A549 (cell line): ENCODE data around the gene INSYN1. TPM values are rescaled to one million over a fixed set of nuclear protein-coding genes. Genes with fewer than 3 reads are reported as not detected.

Experiments
- ATAC-seq, 2 experiments: fragments of 200-7000 bp in 1 of 2; fragments of >200 bp in 1 of 2; cut with Nextera tagmentation in 1 of 2; cut with Tn5 transposase in 1 of 2; 3 replicates each; pipeline versions ENCODE4 v1.8.0 to v1.9.1; 2018 to 2020; ENCODE audit warnings: mild to moderate bottlenecking in 1 of 2, moderate library complexity in 1 of 2
- CTCF ChIA-PET: fragments of 300-600 bp; sonication (Branson Sonifier 250); formaldehyde crosslinking; extraction: SDS; loops from one replicate; lab custom pipeline; 2021; ENCODE audit warnings: antibody characterized with exemption, inconsistent platforms; lab: Yijun Ruan, JAX
- POLR2A ChIA-PET: fragments of 350-600 bp; formaldehyde crosslinking; extraction: SDS; loops from one replicate; lab custom pipeline; 2021; ENCODE audit warnings: antibody characterized with exemption, inconsistent platforms; lab: Yijun Ruan, JAX
- DNase-seq, 2 experiments: peaks; one replicate each; pipeline versions ENCODE4 v3.0.0 to v3.0.0-alpha.2; 2011 to 2016; ENCODE audit warnings: low read depth in 1 of 2, low spot score in 1 of 2
- FAIRE-seq: peaks from 2 replicates; lab custom pipeline; 2011; peaks lifted over from hg19 to GRCh38; lab: Jason Lieb, UNC
- H3K27ac ChIP-seq, 2 experiments: fragments of >200 bp; sonication (Bioruptor Twin); formaldehyde crosslinking; 3 replicates each; pipeline ENCODE4 v1.5.1; 2016 to 2017
- H3K4me1 ChIP-seq: fragments of >200 bp; sonication (Bioruptor Twin); formaldehyde crosslinking; 3 replicates; pipeline ENCODE4 v1.6.1; 2016
- H3K4me2 ChIP-seq: fragments of >200 bp; sonication (Bioruptor Twin); formaldehyde crosslinking; 3 replicates; pipeline ENCODE4 v1.6.1; 2016
- H3K4me3 ChIP-seq: fragments of >200 bp; sonication (Bioruptor Twin); formaldehyde crosslinking; 3 replicates; pipeline ENCODE4 v1.5.1; 2016
- H3K9me3 ChIP-seq: fragments of >200 bp; sonication (Bioruptor Twin); formaldehyde crosslinking; 3 replicates; pipeline ENCODE4 v1.6.1; 2016
- CHD4 ChIP-seq: fragments of 200-600 bp; sonication (generic); IDR thresholded peaks from 2 replicates; pipeline ENCODE4 v1.6.1; 2016; ENCODE audit warnings: antibody characterized with exemption, mild to moderate bottlenecking, borderline replicate concordance
- FOXS1 ChIP-seq: fragments of 250-450 bp; sonication (Bioruptor Pico); IDR thresholded peaks from 2 replicates; pipeline ENCODE4 v1.5.0; 2020; ENCODE audit warnings: mild to moderate bottlenecking, moderate library complexity
- KDM5A ChIP-seq: fragments of 200-600 bp; sonication (generic); IDR thresholded peaks from 2 replicates; pipeline ENCODE4 v1.6.1; 2016; ENCODE audit warnings: antibody characterized with exemption, mild to moderate bottlenecking
- MYC ChIP-seq: IDR thresholded peaks from 2 replicates; pipeline ENCODE4 v1.6.1; 2012; ENCODE audit warnings: mild to moderate bottlenecking, inconsistent platforms, low read length, improper control_type of control experiment, borderline replicate concordance
- NPAS2 ChIP-seq: fragments of 250-450 bp; sonication (Bioruptor Pico); IDR thresholded peaks from 2 replicates; pipeline ENCODE4 v1.8.0; 2022; ENCODE audit warnings: mild to moderate bottlenecking, moderate library complexity, borderline replicate concordance
- PHF8 ChIP-seq: fragments of 200-600 bp; sonication (generic); IDR thresholded peaks from 2 replicates; pipeline ENCODE4 v1.6.1; 2016; ENCODE audit warnings: low read depth, mild to moderate bottlenecking, antibody characterized with exemption, moderate library complexity, borderline replicate concordance
- RAD21 ChIP-seq, 2 experiments: fragments of >200 bp in 1 of 2; sonication (Bioruptor Twin) in 1 of 2; formaldehyde crosslinking in 1 of 2; IDR thresholded peaks in 1 of 2; conservative IDR thresholded peaks in 1 of 2; 2 replicates in 1 of 2; 3 replicates in 1 of 2; pipeline ENCODE4 v1.6.1; 2012 to 2018; ENCODE audit warnings: inconsistent platforms in 1 of 2
- TFCP2L1 ChIP-seq: fragments of 250-450 bp; sonication (Bioruptor Pico); IDR thresholded peaks from 2 replicates; pipeline ENCODE4 v1.5.0; 2021; ENCODE audit warnings: mild to moderate bottlenecking
- WGBS: methylation state at CpG from one replicate; pipeline ENCODE4 v1.1.6; 2017; ENCODE audit errors: missing lambda C conversion rate; 5-methylcytosine and 5-hydroxymethylcytosine counted together
- polyA plus RNA-seq, 4 experiments: library from polyadenylated mRNA; depleted of rRNA in 3 of 4; stranded (reverse); fragments of >200 nt; fragmentation: RNase III in 1 of 4; extraction: RNeasy Plus Mini Kit Qiagen cat#74134 plus additional on column Dnase treatment in 1 of 4; gene quantifications; 2 replicates in 3 of 4; 3 replicates in 1 of 4; pipeline ENCODE4 v1.2.3, GENCODE V29; 2011 to 2017
- TF ChIP-seq, protein P1 (sequence below): IDR thresholded peaks from 2 replicates; pipeline ENCODE4 v1.6.1; 2012; ENCODE audit warnings: low read depth, borderline replicate concordance
- TF ChIP-seq, protein P2 (sequence below): fragments of 150-350 bp; IDR thresholded peaks from 2 replicates; pipeline ENCODE4 v1.6.1; 2014; ENCODE audit warnings: low read depth, mild to moderate bottlenecking, low read length
- TF ChIP-seq, protein P3 (sequence below): fragments of 200-600 bp; sonication (generic); IDR thresholded peaks from 2 replicates; pipeline ENCODE4 v1.6.1; 2016; ENCODE audit warnings: antibody characterized with exemption, mild to moderate bottlenecking, moderate library complexity

Gene INSYN1
- polyA plus RNA-seq, 2 of the 4 experiments (the other 2 are of a cell fraction) = 0.54 to 1.9 TPM

DNA sequence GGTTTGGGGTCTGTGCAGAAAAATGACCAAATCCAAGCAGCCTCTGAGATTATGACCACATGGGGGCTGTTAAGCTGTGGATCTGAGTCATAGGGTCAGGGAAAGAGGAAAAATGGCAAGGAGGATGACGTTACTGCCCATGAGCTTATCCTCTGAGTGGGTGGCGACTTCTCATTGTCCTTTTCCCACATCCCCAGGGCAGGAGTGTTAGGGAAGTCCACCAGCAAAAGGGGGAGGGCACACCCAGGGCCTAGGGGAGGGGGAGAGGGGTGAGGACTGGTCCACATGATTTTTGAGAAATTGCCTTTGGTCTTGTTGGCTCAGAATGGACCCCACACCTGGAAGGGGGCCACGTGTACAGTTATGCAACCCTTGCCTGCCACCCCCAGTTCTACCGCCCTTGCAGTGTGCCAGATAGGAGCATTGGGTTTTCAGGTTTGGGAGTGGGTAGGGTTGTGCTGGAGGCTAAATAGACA lies 66.3 kb downstream of the INSYN1 start (continued):
- TF ChIP-seq CHD4 (no peak), RAD21 (conservative IDR thresholded peaks at IDR 0.05 in 1 of 2, IDR thresholded peaks at IDR 0.05 in 1 of 2) (no peak), MYC (no peak), NPAS2 (no peak), PHF8 (no peak)
- TF ChIP-seq, protein P1, sequence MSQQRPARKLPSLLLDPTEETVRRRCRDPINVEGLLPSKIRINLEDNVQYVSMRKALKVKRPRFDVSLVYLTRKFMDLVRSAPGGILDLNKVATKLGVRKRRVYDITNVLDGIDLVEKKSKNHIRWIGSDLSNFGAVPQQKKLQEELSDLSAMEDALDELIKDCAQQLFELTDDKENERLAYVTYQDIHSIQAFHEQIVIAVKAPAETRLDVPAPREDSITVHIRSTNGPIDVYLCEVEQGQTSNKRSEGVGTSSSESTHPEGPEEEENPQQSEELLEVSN = no peak
- TF ChIP-seq, protein P2, sequence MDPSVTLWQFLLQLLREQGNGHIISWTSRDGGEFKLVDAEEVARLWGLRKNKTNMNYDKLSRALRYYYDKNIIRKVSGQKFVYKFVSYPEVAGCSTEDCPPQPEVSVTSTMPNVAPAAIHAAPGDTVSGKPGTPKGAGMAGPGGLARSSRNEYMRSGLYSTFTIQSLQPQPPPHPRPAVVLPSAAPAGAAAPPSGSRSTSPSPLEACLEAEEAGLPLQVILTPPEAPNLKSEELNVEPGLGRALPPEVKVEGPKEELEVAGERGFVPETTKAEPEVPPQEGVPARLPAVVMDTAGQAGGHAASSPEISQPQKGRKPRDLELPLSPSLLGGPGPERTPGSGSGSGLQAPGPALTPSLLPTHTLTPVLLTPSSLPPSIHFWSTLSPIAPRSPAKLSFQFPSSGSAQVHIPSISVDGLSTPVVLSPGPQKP = no peak

DNA sequence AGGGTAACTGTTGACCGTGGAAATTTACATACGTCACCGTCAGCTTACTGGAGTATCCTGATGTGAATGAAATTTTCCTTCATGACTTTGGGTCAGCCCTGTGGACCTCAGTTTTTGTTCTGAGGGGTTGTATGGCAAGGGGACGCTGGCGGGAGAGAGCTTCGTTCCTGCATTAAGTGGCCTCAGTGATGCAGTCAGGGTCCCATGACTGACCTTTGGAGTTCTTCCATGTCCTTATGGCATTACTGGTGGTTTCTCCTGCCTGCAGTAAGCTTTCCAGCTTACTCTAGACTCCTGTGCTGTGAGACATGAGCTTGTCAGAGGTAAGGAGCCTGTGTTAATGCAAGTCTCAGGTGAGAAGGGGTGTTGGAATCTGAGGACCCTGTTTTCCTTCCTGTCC lies 67.2 kb downstream of the INSYN1 start:
- Histone ChIP-seq H3K9me3 (no peaks in the 10 kb centered on the region), H3K4me1 (peaks cover 31% of the 10 kb centered on the region), H3K27ac (no peak overlapping the region), H3K4me2 (peak overlapping the region; percentile 73), H3K4me3 (no peak overlapping the region)
- FAIRE-seq (no peak), ATAC-seq (no peak), DNase-seq (no peak)
- WGBS = 93% methylated on average over 6 of the region's 6 CpGs
- ChIA-PET CTCF (interaction anchor here (0.5 to 7.2 kb wide), 8 partner anchors 8 to 56 kb away, joined by 3 to 84 read pairs (median 3); no protein-coding TSS in a partner anchor), POLR2A (no interaction called here)
- TF ChIP-seq TFCP2L1 (CRISPR knock-in tag) (no peak), FOXS1 (CRISPR knock-in tag) (no peak), KDM5A (no peak)
- TF ChIP-seq, protein P3, sequence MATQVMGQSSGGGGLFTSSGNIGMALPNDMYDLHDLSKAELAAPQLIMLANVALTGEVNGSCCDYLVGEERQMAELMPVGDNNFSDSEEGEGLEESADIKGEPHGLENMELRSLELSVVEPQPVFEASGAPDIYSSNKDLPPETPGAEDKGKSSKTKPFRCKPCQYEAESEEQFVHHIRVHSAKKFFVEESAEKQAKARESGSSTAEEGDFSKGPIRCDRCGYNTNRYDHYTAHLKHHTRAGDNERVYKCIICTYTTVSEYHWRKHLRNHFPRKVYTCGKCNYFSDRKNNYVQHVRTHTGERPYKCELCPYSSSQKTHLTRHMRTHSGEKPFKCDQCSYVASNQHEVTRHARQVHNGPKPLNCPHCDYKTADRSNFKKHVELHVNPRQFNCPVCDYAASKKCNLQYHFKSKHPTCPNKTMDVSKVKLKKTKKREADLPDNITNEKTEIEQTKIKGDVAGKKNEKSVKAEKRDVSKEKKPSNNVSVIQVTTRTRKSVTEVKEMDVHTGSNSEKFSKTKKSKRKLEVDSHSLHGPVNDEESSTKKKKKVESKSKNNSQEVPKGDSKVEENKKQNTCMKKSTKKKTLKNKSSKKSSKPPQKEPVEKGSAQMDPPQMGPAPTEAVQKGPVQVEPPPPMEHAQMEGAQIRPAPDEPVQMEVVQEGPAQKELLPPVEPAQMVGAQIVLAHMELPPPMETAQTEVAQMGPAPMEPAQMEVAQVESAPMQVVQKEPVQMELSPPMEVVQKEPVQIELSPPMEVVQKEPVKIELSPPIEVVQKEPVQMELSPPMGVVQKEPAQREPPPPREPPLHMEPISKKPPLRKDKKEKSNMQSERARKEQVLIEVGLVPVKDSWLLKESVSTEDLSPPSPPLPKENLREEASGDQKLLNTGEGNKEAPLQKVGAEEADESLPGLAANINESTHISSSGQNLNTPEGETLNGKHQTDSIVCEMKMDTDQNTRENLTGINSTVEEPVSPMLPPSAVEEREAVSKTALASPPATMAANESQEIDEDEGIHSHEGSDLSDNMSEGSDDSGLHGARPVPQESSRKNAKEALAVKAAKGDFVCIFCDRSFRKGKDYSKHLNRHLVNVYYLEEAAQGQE = no peak

Other genes starting within 250 kb of the INSYN1 start
- 201 and 253 TPM in 2 replicates for gene NPTN, start 120.0 kb downstream of the INSYN1 start, polyA plus RNA-seq (2011; rRNA removed)
- 138 to 150 TPM (median 145 TPM) in 3 replicates for gene NPTN, start 120.0 kb downstream of the INSYN1 start, polyA plus RNA-seq (2017; fragmentation: RNase III; extraction: RNeasy Plus Mini Kit Qiagen cat#74134 plus additional on column Dnase treatment)
- gene CD276, start 69.0 kb downstream of the INSYN1 start, polyA plus RNA-seq (2011; rRNA removed) = 24.8 and 32.8 TPM in 2 replicates
- 23.6 to 31.0 TPM (median 30.3 TPM) in 3 replicates for gene CD276, start 69.0 kb downstream of the INSYN1 start, polyA plus RNA-seq (2017; fragmentation: RNase III; extraction: RNeasy Plus Mini Kit Qiagen cat#74134 plus additional on column Dnase treatment)
- not detected in 2 replicates for gene TBC1D21, start 120.2 kb upstream of the INSYN1 start, polyA plus RNA-seq (2011; rRNA removed)
- not detected in 3 replicates for gene TBC1D21, start 120.2 kb upstream of the INSYN1 start, polyA plus RNA-seq (2017; fragmentation: RNase III; extraction: RNeasy Plus Mini Kit Qiagen cat#74134 plus additional on column Dnase treatment)
- 0.65 and 0.90 TPM in 2 replicates for gene LOXL1, start 173.1 kb upstream of the INSYN1 start, polyA plus RNA-seq (2011; rRNA removed)
- 0.29 to 0.62 TPM (median 0.44 TPM) in 3 replicates for gene LOXL1, start 173.1 kb upstream of the INSYN1 start, polyA plus RNA-seq (2017; fragmentation: RNase III; extraction: RNeasy Plus Mini Kit Qiagen cat#74134 plus additional on column Dnase treatment)
- 3.5 and 4.3 TPM in 2 replicates for gene STOML1, start 238.9 kb upstream of the INSYN1 start, polyA plus RNA-seq (2011; rRNA removed)
- gene STOML1, start 238.9 kb upstream of the INSYN1 start, polyA plus RNA-seq (2017; fragmentation: RNase III; extraction: RNeasy Plus Mini Kit Qiagen cat#74134 plus additional on column Dnase treatment) = 4.9 to 6.3 TPM (median 5.7 TPM) in 3 replicates
- gene PML, start 241.4 kb upstream of the INSYN1 start, polyA plus RNA-seq (2011; rRNA removed) = 2.1 and 3.9 TPM in 2 replicates
- 7.8 to 8.5 TPM (median 8.4 TPM) in 3 replicates for gene PML, start 241.4 kb upstream of the INSYN1 start, polyA plus RNA-seq (2017; fragmentation: RNase III; extraction: RNeasy Plus Mini Kit Qiagen cat#74134 plus additional on column Dnase treatment)